ENCODE measurements around the gene F7.
"Not testable (repeated sequence)": the region's sequence is repeated elsewhere in the genome, so short reads cannot be mapped to it uniquely, and the experiment has no call there.

F7 gene

GRCh38 chr13:113087923-113088690 lies 17.5 kb upstream of the F7 start:
- DNase-seq: no peak

DNA sequence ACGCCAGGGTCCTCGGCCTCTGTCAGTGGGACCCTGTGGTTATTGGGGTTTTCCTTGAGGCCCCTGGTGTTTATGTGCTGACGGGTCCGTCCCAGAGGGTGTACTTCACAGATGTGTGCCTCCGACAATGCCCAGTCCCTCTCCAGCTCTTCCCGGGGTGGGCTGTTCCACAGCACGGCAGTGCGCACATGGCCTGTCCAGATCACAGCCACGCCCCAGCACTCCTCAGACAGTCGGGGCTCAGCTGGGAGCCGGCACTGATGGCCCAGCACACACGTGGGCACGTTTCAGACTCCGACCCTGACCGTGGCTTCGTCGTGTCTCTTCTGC lies 16.9 kb upstream of the F7 start:
- DNase-seq: no peak

DNA sequence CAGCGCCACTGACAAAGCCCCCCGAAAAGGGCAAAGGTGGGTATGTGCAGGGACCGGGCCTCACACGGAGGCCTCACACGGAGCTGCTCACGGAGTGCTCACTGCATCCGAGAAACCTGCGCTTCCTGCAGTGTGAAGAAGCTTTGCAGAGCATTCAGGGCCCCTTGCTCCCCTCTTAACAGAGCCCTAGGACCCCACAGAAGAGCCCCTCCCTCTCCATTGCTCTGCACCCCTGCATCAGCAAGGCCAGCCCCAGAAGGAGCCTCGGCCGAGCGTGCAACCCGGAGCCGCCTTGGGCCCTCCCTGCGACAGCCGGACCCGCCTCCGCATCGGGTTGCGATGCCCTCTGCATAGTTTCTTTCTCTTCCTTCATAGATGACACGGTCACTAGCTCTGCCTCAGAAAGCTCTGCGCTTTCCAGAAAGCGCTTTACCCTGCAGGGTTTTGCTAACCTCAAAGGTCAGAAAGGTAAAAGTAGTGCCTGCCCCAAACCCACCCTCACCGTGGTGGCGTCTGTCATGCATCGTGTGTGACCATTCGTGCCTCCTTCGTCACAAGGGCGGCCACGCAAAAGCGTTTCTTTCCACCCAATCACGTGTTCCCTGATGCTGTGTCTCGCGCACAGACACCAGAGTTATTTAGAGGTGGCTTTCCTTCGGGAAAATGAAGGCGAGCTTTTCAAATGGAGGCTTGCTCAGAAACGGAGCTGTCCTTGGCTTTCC lies 15.7 kb upstream of the F7 start:
- DNase-seq: no peak

DNA sequence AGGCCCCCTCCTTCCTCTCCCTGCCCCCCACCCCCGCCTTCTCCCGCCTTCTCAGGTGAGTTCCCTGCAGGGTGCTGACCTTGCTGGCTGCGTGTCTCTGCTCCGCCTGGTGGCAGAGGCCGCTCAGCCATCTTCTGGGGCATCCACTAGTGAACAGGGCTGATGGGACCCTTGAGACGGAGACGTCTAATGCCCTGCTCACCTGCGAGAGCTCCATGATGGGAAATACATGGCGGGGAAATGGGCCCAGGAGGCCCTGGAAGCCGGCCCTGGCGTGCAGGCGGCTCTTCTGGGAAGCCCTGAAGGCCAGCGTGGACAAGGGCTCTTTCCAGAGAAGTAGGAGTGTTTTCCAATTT lies 15.2 kb upstream of the F7 start:
- DNase-seq: no peak

GRCh38 chr13:113090806-113091205 lies 14.8 kb upstream of the F7 start:
- DNase-seq: no peak

DNA sequence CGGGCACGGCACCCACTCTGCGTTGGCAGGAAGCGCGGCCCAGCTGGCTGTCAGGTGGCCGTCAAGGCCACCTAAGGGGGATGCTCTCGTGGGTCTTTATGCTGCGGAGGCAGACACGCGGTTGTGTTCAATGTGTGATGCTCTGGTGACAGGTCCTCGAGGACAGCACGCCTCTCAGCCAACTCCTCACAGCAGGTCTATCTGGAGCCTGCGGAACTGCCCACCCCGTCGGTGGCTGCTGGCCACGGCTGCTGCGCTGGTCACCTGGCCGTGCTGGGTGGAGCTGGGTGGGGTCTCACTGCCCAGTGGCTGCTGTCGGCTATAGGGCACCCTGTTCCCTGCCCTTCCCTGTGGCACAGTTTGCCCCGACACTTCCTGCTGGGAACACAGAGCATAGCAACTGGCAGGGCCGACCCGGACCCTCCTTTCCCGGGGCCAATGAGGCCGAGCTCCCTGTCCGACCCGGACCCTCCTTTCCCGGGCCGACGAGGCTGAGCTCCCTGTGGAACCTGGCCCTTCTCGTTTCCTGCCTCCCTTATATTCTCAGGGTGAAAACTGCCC lies 14.3 kb upstream of the F7 start:
- DNase-seq: no peak

GRCh38 chr13:113091891-113092775 lies 13.5 kb upstream of the F7 start:
- DNase-seq: no peak

DNA sequence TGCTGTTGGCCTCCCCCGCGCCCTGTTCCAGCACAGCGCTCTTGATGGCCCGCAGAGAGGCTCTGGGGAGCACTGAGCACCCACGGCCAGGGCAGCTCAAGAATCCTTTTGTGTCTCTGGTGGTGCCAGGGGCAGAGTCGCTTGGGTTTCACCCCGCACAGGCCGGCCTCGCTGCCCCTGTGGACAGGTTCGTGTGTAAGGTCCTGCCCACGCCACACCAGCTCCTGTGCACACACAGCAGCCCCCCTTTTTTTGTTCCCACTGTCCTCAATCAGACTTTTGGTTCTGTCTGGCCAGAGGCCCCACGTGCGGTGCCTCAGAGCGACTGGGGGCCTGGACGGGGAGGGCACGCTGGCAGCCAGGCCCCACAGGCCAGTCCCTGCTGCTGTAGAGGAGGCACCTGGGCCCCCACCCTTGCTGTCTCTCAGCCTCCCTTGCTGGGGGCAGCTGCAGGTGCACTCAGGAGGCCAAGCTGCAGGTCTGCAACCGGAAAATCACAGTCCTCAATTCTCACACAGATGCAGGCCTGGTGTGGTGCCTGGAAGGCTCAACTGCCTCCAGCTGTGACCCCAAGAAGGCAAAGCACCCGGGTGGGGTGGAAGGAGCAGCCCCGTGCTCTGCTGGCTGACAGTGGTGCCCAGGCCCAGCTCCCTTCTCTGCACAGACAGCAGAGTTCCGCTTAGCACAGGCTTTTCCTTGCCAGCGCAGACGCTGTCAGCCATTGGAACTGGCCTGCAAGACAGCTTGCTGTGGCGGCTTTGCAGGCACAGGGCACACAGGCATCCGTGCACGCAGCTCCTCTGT lies 12.6 kb upstream of the F7 start:
- DNase-seq: no peak

DNA sequence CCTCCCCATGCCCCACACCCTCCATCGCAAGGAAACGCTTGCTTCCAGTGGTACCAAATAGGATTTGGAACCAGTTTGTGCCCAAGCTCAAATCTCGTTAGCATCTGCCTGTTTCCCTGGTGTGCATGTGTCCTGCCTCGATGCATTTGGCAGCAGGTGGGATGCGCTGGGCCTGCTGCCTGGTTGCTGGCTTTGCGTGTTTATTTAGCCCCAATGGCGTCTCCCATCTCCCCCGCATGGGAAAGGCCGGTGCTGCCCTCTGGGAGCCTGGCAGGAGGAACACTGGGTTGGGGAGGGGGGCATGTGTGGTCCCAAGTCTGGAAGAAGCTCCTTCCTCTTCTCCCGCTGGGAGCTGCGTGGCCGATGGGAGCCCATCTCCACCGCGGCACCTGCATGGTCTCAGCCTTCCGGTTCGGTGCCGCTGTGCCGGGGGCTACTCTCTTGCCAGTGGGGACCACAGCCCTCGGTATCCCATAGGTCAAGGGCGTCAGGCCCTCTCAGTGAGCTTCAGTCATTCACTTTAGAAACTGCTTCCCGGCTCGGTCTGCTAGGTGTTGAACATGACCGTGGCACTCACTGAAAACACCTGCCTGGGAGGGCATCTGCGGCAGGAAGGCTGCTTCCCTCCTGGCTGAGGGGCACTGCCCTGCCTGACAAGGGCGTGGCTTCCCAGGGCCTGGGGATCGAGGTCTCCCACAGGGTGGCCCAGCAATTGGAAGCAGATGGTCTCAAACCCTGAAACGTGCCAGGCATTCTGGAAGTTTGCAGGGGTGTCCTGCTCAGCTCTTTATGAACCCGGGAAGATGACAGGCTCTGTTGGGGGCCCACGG lies 11.8 kb upstream of the F7 start:
- no peak for DNase-seq

DNA sequence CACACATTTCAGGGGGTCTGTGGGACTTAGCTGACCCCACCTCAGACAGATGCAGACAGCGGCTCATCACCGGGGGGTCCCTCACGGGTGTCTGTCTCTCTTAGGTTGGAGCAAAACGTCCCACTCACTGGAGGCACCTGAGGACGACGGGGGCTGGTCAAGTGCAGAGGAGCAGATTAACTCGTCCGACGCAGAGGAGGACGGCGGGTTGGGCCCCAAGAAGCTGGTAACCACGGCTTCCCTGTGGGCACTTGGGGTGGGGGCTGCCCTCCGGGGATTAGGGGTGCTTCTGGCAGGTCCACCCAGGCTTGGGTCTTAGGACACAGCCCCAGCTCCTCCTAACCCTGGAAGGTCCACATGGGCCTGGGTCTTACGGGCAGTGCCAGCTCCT lies 11.2 kb upstream of the F7 start:
- no peak for DNase-seq

GRCh38 chr13:113095146-113096051 lies 10.2 kb upstream of the F7 start:
- DNase-seq: no peak

GRCh38 chr13:113096052-113096744 lies 9.4 kb upstream of the F7 start:
- DNase-seq: no peak

DNA sequence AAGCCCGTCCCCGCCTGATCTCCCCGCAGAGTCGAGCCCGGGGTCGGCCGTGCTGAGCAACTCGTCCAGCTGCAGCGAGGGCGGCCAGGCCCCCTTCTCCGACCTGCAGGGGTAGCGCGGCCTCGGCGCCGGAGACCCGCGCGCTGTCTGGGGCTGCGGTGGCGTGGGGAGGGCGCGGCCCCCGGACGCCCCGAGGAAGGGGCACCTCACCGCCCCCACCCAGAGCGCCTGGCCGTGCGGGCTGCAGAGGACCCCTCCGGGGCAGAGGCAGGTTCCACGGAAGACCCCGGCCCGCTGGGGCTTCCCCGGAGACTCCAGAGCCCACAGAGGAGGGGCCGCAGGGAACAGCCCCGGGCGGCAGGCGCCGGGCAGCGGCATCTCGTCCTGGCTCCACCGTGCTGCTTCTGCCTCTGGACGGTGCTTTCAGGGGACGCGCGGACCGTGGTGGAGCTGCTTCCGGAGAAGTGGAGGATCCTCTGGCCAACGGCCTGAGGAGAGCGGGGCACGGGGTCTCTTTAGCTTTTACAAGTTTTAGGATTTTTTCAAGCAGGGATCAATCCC lies 8.8 kb upstream of the F7 start:
- DNase-seq: no peak

DNA sequence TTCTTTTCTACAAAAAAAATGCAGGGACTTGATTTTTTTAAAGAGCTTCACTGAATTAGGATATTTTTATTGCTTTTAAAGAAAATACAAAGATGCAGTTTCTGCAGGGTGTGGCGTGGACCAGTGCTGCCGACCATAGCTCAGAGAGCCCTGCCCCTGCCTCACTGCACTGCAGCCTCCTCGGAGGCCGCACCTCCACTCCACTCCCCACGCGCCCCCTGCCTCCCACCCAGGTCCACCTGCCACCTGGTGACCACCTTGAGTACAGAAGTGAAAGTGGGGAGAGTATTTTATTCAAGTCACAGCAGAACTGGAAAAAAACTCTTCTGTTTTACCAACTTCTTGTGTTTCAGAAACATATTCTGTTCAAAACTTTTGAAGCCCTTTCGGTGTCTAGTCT lies 7.9 kb upstream of the F7 start:
- no peak for DNase-seq

DNA sequence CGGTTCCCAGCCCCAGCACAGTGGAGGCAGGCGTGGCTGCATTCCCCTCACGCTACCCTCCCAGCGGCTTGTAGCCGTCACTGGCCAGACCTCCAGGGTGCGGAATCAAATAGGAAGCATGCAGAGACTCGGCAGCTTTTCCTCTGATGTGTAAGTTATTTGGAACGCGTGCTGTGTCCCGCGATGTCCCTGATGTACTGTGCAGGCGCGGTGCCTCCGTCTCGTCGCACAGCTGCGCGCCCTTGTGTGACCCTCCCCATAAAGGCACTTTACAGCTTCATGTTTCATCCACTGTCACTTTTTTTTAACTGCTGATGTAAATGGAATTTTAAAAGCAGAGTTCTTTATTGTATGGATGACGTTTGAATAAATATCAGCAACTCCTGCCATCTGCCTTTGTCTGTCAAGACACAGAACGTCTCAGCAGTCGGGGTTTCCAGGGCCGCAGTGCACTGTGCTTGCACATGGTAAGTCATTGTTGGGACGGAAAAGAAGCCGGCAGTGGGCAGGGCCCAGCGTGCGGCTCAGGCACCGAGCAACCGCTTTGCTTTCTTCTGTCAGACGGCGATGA lies 7.3 kb upstream of the F7 start:
- DNase-seq: no peak

GRCh38 chr13:113099142-113099541 lies 6.4 kb upstream of the F7 start:
- no peak for DNase-seq

DNA sequence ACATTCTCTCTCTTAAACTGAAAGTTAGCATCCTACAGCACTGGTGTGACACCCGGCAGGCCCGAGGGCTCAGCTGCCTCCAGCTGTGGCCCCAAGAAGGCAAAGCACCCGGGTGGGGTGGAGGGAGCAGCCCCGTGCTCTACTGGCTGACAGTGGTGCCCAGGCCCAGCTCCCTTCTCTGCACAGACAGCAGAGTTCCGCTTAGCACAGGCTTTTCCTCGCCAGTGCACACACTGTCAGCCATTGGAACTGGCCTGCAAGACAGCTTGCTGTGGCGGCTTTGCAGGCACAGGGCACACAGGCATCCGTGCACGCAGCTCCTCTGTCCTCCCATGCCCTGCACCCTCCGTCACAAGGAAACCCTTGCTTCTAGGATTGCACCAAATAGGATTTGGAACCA lies 3.3 kb upstream of the F7 start:
- not testable (repeated sequence) for DNase-seq

DNA sequence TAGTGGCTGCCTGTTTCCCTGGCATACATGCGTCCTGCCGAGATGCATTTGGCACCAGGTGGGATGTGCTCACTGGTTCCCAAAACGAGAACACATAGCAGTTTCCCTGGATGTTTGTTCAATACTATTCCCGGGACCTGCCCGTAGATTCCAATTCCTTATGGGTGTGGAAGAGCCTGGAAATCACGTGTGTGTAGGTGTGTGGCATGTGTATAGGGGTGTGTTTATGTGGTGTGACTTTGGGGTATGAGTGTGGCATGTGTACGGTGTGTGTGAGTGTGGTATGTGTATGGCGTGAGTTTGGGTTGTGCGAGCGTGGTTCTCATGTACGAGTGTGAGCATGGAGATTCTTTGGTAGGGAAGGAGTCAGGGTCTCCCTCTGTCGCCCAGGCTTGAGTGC lies 2.9 kb upstream of the F7 start:
- no peak for DNase-seq

GRCh38 chr13:113103646-113104045 lies 1.9 kb upstream of the F7 start:
- DNase-seq: no peak
